ENCODE results near the gene CGB5. TPM values are rescaled to one million over a fixed set of nuclear protein-coding genes. Genes with fewer than 3 reads are reported as not detected.
"Not testable (repeated sequence)": the region's sequence is repeated elsewhere in the genome, so short reads cannot be mapped to it uniquely, and the experiment has no call there.

CGB5 gene
- polyA plus RNA-seq (ENCODE audit: insufficient read length), result not detected

DNA sequence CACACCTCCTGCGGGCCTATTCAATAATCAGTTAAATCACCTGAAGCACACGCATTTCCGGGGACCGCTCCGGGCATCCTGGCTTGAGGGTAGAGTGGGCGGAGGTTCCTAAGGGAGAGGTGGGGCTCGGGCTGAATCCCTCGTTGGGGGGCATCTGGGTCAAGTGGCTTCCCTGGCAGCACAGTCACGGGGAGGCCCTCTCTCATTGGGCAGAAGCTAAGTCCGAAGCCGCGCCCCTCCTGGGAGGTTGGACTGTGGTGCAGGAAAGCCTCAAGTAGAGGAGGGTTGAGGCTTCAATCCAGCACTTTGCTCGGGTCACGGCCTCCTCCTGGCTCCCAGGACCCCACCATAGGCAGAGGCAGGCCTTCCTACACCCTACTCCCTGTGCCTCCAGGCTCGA, at the start of gene CGB5:
TSS of gene CGB5 (plus strand) at position 301 of the 400 bp plus-strand sequence. CDS start 362 bp downstream, outside the sequence.
- DNase-seq, result not testable (repeated sequence)

DNA sequence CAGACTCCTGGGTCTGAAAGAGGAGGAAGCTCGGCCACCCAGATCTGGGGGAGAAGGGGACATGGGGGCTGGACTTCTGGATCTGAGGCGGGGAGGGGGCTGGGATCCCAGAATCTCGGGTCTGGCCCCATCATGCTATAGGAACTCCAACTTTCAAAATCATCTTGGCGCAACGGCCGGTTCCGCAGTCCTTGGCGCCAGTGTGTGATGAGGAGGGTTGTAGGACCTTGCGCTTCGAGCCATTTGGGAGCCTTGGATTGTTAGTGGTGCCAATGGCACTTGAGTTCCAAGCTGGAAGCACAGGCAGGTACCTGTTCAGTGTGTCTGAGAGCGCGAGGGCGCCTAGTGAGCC, 49.6 kb upstream of the CGB5 start:
- DNase-seq, result no peak

DNA sequence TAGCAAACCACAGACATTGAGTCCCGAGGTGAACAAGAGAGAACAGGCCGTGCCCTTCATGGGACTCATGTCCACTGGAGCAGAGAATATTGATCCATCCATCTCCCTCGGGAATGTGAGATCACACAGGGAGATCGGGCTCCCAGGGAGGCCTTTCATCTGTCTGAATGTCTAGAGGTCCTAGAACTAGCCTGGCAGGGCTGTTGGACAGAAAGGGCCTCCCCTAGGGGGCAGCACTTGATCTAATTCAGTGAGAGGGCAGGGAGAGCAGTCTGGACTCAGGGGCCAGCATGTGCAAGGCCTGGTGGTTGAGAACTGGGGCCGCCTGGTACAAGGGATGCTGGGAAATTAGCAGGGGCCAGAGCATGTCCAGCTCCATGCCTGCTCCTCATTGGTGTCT, 45.7 kb upstream of the CGB5 start:
- DNase-seq, result no peak

DNA sequence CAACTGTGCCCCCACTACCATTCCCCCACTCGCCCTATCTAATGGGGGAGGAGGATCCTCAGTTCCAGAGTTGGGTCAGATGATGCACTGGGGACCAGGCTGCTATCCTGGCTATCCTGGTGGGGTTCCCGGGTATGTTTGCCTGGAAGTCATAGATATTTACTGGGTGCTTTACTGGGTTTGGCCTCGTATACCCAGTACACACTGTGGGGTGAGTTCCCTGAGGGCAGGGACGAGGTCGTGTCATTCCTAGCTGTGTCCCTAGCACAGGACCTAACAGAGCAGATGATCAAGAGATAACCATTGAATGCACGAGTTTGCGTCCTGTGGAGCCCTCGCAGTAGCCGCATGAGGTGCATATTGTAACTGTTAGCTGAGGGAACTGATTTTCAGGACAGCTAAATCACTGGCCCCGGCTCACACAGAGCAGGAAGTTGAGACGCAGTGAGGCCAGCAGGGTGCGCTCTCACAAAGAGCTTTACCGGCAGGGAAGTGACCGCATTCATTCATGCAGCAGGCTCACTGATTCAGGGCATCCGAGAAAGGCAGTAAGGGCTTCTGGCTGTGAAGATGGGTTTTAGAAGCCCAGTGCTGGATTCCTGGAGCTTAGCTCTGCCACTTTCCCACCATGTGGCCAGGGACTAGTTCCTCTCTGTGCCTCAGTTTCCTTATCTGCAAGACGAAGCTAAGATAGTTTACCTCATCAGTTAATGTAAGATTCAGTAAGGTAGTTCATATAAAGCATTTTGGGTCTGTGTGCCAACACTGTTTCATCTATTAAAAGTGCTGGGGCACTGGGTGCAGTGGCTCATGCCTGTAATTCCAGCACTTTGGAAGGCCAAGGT, 43.9 kb upstream of the CGB5 start:
- no peak for DNase-seq

DNA sequence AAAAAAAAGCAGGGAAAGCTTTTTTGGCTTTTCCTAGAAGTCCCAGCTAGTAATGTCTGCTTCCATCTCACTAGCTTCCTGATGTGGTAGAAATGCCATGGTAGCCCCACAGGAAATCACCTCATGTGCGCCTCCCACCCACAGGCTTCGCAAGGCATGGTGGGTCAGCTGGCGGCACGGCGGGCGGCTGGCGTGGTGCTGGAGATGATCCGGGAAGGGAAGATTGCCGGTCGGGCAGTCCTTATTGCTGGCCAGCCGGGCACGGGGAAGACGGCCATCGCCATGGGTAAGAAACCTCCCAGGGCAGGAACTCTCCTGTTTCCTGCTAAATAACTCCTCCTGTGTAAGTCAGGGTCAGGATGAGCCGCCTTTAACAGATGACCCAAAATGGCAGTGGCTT, 39.5 kb upstream of the CGB5 start:
- no peak for DNase-seq

DNA sequence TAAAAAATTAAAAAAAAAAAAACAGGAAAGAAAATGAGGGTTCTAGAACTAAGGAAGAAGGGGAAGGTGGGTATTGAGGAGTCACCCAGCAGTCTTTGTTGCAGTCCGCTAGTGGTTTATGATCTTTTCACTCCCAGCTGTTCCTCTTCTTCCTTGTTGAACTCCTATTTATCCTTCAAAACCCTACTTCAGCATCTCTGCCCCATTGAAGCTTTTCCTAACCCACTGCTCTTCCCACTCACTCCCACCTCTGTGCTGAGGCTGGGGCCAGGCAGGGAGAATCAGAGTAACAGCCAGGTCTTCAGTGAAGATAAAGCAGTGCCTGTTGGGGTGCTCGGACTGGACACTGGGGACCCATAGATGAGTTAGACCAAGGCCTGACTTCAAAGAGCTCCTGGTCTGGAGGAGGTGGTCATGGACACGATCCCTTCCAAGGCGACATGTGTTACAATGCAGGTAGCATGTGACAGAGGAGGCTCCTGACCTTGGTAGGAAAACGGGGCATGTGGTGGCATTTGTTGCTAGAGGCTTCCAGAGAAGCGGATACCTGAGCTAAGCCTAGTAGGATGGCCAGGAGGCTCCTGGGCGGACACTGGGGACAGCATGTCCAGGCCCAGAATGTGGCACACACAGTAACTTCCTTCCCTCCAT, 38.6 kb upstream of the CGB5 start:
- DNase-seq, result no peak

DNA sequence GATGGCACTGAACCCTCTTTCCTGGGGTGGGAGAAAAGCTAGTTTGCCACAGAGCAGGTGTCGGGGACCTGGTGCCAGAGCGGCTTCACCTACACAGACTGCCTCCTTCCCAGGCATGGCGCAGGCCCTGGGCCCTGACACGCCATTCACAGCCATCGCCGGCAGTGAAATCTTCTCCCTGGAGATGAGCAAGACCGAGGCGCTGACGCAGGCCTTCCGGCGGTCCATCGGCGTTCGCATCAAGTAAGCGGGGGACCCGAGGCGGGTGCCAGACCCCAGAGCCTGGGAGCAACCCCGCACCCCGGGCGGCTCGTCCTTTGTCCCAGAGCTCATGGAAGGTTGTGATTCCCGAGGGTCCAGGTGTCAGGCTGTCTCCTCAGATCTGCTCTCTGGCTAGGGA, 36.7 kb upstream of the CGB5 start:
- DNase-seq, result no peak

DNA sequence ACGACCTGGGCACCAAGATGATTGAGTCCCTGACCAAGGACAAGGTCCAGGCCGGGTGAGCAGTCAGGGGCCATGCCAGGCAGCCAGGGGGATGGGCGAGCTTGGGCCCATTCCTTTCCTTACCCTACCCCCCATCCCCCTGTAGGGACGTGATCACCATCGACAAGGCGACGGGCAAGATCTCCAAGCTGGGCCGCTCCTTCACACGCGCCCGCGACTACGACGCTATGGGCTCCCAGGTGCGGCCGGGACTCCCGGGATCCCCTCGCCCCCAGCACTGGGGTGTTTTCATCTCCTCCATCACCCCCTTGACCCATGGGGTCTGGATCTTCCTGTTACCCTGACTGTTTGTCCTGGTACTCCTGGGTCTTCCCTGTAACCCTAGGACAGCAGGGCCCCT, 33.8 kb upstream of the CGB5 start:
- DNase-seq, result no peak

DNA sequence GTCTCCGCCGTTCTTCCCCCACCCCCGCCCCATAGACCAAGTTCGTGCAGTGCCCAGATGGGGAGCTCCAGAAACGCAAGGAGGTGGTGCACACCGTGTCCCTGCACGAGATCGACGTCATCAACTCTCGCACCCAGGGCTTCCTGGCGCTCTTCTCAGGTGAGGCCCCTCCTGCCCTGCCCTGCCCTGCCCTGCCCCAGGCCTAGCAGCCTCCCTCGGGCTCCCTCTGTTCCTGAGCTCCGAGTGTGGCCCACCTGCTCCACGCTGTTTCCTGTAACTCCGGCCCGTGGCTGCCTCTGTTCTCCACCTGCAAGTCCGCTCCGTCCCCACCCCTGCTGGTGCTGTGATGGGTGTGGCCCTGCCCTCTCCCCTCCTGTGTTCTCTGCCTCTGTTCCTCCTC, 33.2 kb upstream of the CGB5 start:
- no peak for DNase-seq

DNA sequence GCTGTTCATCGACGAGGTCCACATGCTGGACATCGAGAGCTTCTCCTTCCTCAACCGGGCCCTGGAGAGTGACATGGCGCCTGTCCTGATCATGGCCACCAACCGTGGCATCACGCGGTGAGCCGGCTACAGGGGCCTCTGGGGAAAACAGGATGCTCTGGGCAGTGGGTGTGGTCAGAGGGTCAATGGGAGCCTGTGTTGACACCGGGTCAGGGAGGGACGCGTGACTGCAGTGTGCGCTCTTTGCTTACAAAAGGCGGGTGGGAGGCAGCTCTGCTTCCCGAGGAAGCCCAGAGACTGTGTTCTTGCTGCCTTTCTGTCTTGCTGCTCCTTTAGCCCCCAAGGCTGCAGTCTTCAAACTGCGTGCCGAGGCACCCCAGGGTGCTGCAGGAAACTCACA, 32.5 kb upstream of the CGB5 start:
- no peak for DNase-seq

DNA sequence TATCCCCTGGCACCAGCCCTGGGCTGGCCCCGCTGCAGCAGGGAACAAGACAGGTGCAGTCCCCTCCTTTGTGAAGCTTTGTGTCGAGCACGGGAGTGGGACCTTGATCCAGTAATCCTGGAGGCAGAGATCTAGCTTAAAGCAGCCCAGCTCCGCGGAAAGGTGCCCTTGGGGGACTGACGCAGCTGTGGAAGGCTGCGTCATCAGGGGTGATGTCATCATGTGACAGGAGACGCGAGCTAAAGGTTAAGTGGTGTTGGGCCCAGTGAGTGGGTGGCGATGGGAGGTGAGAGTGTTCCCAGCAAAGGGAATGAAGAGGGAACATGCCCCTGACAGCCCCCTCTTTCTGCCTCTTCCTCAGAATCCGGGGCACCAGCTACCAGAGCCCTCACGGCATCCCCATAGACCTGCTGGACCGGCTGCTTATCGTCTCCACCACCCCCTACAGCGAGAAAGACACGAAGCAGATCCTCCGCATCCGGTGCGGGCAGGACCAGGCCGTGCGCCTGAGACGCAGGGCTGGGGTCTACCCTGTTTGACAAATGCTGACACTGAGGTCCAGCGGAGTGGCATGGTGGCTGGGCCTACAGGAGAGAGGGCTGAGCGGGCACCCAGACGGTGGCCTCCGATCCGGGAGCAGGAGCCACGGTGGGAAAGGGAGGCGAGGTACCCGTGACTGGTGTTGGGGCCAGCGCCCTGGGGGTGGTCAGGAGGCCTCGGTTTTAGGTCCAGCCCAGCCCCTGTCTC, 29.4 kb upstream of the CGB5 start:
- DNase-seq, result no peak

DNA sequence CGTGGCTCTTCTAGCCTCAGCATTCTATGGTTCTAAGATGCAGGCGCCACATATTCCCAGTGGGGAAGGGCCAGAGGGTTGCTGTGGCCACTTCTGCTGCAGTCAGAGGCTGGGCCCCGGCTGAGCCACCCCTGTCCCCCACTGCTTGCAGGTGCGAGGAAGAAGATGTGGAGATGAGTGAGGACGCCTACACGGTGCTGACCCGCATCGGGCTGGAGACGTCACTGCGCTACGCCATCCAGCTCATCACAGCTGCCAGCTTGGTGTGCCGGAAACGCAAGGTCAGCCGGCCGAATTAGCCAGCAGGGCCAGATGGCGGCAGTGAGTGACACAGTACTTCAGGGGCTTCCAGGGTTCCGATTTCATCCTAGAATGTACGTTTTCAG, 28.8 kb upstream of the CGB5 start:
- DNase-seq, result no peak

DNA sequence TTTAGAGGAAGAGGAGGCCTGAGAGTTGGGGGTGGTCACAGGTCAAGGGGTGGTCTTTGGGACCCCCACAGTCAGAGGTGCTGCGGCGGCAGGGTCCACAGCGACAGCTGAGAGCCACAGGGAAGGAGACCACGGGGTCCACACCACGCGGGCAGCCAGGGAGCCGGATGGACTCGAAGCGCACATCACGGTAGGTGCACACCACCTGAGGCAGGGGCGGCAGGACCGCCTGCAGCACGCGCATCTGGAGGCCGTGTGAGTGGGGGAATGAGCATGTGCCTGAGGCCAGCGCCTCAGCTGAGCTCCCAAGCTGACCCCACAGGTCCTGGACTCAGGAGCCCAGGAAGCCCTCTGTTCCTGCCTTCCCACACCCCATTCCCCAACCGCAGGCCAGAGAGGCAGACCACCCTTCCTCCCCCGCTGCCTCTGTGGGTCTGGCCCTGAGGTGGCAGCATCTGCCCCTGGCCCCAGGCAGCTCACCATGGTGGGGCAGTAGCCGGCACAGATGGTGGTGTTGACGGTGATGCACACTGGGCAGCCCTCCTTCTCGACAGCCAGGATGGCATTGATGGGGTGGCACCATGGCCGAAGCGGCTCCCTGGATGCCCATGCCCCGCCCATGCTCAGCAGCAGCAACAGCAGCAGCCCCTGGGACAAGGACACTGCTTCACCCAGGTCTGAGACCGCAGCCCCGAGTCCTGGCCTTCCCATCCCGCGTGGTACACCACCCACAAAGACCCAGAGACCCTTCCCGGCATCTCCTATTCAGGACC, 27.4 kb upstream of the CGB5 start:
- no peak for DNase-seq

DNA sequence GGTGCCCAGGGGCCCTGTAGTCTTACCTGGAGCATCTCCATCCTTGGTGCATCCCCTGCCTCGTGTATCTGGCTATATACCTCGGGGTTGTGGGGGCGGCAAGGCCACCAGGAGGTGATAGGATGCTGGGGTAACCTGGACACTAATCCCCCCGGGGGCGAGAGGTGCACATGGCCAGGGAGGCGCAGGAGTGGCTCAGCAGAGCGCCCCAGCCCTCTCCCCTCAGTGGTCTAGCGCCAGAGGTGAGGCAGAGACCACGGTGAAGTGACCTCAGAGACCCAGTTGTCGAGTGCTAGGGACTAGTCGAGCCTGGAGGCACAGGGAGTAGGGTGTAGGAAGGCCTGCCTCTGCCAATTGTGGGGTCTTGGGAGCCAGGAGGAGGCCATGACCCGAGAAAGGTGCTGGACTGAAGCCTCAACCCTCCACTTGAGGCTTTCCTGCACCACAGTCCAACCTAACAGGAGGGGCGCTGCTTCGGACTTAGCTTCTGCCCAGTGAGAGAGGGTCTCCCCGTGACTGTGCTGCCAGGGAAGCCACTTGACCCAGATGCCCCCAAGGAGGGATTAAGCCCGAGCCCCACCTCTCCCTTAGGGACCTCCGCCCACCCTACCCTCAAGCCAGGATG, 26.5 kb upstream of the CGB5 start, which contains the start of gene LHB:
TSS of gene LHB (minus strand) at position 51 of the 625 bp plus-strand sequence. CDS start at position 41, 10 bp downstream.
- DNase-seq, result no peak

DNA sequence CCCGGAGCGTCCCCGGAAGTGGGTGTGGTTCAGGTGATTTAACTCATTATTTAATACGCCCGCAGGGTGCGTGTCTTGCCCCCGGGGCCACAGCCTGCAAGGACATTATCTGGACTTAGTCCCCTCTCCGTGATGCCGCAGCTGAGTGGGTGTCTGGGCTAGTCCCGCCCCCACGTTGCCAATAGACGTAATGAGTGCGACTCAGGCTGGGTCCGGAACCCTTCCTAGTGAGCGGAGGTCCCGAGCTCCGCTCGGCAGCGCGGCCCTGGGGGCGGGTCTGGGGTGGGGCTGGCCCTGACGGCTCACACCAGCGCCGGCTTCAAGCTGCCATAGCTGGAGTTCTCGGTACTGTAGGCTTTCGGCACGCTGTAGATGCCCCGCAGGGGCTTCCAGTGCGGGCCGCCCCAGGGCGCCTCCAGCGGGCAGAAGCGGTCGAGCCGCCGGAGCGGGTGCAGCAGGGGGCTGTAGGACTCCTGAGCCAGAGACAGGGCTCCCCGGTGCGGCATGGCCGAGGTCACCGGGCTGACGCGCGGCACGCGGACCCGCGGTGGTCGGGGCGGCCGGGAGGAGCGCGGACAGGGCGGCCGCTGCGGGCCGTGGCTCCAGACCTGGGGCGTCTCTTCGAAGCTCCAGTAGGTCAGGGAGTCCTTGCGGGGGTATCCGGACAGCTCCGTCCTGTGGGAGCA, 25.8 kb upstream of the CGB5 start:
- DNase-seq, result peak; percentile 38

DNA sequence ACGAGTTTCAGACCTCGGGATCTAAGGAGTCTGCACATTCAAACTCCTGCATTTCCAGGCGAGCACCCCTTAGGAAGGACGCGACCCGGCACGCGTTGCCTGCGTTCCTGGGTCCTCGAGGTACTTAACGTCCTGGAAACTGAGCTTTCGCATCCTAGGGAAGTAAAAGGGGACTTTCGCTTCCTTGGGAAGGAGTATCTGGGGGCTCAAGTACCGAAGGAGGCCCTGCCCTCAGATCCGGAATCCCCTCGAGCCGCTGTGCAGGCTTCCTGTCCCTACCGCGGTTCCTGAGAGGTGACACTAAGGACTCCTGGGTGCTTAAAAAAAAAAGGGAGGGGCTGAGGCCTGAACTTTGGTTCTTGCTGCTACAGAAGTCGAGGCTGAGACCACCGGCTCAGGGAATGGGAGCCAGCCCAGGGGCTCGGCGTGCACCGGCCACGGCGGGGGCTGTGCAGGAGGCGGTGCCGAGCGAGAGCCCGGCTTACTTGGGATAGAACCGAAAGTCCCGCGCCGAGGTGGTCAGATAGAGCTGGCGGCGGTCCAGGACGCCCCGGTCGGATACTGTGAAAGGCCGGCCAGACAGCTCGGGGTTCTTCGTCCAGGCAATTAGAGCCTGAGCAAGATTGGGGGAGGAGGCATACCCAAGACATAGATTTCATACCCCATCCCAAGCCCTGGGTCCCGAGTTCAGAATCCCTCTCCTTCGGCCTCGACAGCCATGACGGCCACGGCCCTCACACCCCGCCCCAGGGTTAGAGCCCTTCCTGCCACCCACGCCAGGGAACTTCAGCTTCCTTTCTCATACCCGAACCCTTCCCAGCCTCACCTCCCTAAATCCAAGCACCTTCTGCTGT, 25.0 kb upstream of the CGB5 start:
- not testable (repeated sequence) for DNase-seq

DNA sequence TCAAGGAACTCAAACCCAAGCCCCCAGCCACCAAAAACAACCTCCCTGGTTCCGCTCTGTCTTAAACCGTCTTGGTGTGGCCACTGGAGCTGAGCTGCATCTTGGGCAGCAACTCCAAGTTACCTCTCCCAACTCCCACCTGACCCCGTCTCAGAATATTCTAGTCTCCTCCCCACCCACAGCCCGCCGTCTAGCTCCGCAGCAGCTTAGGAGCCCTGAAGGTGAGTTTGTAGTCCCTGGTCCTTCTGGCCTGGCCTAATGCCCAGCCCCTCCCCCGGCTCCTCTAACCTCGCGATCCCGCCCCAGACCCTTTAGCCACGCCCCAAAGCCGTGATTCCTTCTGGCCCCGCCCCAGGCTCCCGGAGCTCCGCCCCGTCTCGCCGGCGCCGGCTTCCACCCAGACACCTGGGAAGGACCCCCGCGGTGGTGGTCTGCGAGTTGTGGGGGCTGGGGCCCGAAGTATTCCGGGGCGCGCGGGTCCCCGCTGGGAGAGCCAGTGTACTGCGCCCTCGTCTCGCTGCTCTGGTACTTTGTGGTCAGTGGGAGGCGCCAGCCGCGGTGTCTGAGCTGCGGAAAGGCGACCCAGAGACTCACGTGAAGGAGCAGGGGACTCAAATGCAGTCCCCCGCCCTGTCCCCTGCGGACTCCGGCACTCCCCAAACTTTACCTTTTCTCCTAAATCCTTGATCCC, 24.3 kb upstream of the CGB5 start:
- DNase-seq, result no peak

DNA sequence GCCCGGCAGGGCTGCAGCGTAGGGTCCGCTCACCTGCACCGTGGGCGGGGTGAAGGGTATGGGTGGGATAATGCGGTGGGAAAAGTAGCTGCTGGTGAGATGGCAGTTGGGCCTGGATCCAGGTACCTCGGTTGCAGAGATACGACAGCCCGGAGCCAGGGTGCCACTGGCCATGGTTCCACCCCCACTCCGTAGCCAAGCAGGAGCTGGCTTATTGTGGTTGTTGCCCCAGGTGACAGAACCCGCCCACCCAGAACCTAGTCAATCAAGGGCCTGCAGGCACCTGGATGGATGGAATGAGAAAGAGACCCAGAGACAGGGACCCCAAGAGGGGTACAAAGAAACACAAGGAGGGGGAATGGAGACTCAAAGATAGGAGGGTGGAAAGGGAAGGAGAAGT, 23.3 kb upstream of the CGB5 start:
- no peak for DNase-seq

DNA sequence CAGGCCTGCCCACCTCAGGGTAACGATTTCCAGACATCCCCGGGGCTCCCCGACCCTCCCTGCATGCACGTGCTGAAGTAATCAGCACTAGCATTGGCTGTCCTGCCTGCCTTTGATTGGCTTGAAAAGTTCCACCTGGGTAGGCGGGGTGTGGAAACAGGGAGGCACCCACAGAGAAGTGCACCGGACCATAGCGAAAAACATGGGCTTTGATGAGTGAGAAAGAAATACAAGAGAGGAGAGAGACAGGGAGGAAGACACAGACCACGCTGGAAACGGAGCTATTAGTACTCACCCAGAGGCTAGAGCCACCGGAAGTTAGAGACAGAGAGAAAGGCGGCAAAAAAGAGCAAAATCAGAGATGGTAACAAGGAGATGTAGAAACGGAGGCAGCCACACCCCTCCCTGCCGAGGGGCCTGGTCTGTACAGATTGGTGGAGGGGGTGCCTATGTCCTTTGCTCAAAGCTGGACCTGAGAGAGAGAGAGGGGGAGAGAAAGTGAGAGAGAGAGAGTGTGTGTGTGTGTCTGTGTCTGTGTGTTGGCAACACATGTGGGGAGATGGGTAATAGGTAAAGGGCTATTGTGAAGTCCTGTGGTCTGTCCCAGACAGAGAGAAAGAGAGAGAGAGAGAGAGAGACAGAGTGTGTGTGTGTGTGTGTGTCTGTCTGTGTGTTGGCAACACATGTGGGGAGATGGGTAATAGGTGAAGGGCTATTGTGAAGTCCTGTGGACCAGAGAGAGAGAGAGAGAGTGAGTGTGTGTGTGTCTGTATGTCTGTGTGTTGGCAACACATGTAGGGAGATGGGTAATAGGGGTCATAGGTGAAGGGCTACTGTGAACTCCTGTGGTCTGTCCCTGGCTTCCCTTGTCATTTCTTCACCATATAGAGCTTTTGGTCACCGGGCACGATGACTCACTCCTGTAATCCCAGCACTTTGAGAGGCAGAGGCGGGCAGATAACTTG, 22.4 kb upstream of the CGB5 start:
- no peak for DNase-seq

Data from hindlimb muscle (tissue), 1 donor.